HEK293 (cell line): ENCODE data around the gene LEP.

ENCODE experiments used
- REST ChIP-seq: fragments of 450-650 bp; formaldehyde crosslinking; IDR thresholded peaks from 2 replicates; pipeline ENCODE4 v1.5.1; 2016; ENCODE audit warnings: missing biosample characterization, missing genetic modification characterization
- TSHZ1 ChIP-seq: fragments of 450-650 bp; formaldehyde crosslinking; IDR thresholded peaks from 2 replicates; pipeline ENCODE4 v1.5.1; 2016; ENCODE audit warnings: missing biosample characterization, missing genetic modification characterization, borderline replicate concordance
- ZNF121 ChIP-seq: fragments of 450-650 bp; formaldehyde crosslinking; IDR thresholded peaks from 2 replicates; pipeline ENCODE4 v1.5.1; 2016; ENCODE audit warnings: missing biosample characterization, missing genetic modification characterization
- ZNF184 ChIP-seq: fragments of 450-650 bp; IDR thresholded peaks from 2 replicates; pipeline ENCODE4 v1.5.1; 2018; ENCODE audit warnings: missing biosample characterization, mild to moderate bottlenecking, missing genetic modification characterization
- ZNF274 ChIP-seq, 2 experiments: fragments of 200-500 bp in 1 of 2; fragments of 450-650 bp in 1 of 2; sonication (Bioruptor generic) in 1 of 2; formaldehyde crosslinking in 1 of 2; IDR thresholded peaks; 2 replicates each; pipeline versions ENCODE4 v1.5.1 to v1.6.1; 2014 to 2016; ENCODE audit warnings: borderline replicate concordance in 1 of 2, inconsistent platforms in 1 of 2, low read length in 1 of 2, missing biosample characterization in 1 of 2, missing genetic modification characterization in 1 of 2
- ZNF292 ChIP-seq: fragments of 450-650 bp; formaldehyde crosslinking; IDR thresholded peaks from 2 replicates; pipeline ENCODE4 v1.5.1; 2016; ENCODE audit warnings: low read depth, missing biosample characterization, missing genetic modification characterization, borderline replicate concordance
- ZNF426 ChIP-seq: fragments of 450-650 bp; formaldehyde crosslinking; IDR thresholded peaks from 2 replicates; pipeline ENCODE4 v1.5.1; 2017; ENCODE audit warnings: missing biosample characterization, missing genetic modification characterization, mild to moderate bottlenecking, inconsistent platforms, moderate library complexity

- no peak for TF ChIP-seq REST (tag by site-specific recombination)
- no peak for TF ChIP-seq ZNF121 (tag by site-specific recombination)
- no peak for TF ChIP-seq ZNF184 (tag by site-specific recombination)
- TF ChIP-seq ZNF292 (tag by site-specific recombination): no peak
- TF ChIP-seq TSHZ1 (tag by site-specific recombination): no peak
- TF ChIP-seq ZNF426 (tag by site-specific recombination): no peak
- TF ChIP-seq ZNF274 (IDR thresholded peaks at IDR 0.05; ENCODE audit: low read length): no peak
- TF ChIP-seq ZNF274 (tag by site-specific recombination; IDR thresholded peaks at IDR 0.05; ENCODE audit: borderline replicate concordance): no peak
These were observed 58.1 kb downstream of the LEP start for GRCh38 chr7:128299109-128299607.
